HCT116 (cell line): Measurements from ENCODE around the gene PPM1A. TPM values are rescaled to one million over a fixed set of nuclear protein-coding genes. Genes with fewer than 3 reads are reported as not detected.

Experiments
- ATAC-seq: fragments of 200-7000 bp; cut with Tn5 transposase; 2 replicates; pipeline ENCODE4 v1.9.1; 2020; ENCODE audit warnings: mild to moderate bottlenecking, moderate library complexity
- BruUV-seq: library from RNA; stranded (reverse); fragments of 400-500 nt; replicated peaks from 2 replicates; lab custom pipeline; 2021; lab: Mats Ljungman, UMichigan
- CTCF ChIA-PET: fragments of 300-600 bp; sonication (Branson Sonifier 250); formaldehyde crosslinking; loops from one replicate; lab custom pipeline; 2021; ENCODE audit warnings: antibody characterized with exemption; lab: Charles Lee
- POLR2A ChIA-PET: fragments of 300-600, 350-600 bp; sonication (Branson Sonifier 250); formaldehyde crosslinking; loops from one replicate; lab custom pipeline; 2021; ENCODE audit warnings: antibody characterized with exemption; lab: Charles Lee
- RAD21 ChIA-PET, 2 experiments: fragments of 300-600 bp; sonication (Branson Sonifier 250); formaldehyde crosslinking; loops; one replicate each; lab custom pipeline; 2023; ENCODE audit warnings: low total read pairs in 2 of 2; ENCODE audit not compliant: uncharacterized antibody in 2 of 2, unreplicated experiment in 2 of 2, low non-redundant PET in 1 of 2; lab: Charles Lee
- DNase-seq: peaks from one replicate; pipeline ENCODE4 v3.0.0-alpha.2; 2010; ENCODE audit warnings: low read depth, low spot score
- H2AFZ ChIP-seq: fragments of 200-600 bp; shearing (Covaris generic), sonication (generic); 2 replicates; pipeline ENCODE4 v1.6.1; 2017; ENCODE audit warnings: low read depth, mixed run types, mixed read lengths, antibody characterized with exemption, low read length; ENCODE audit not compliant: poor library complexity, severe bottlenecking
- H3K27ac ChIP-seq: 2 replicates; pipeline ENCODE4 v1.5.1; 2012; ENCODE audit warnings: low read depth, low read length
- H3K27me3 ChIP-seq: fragments of 200-600 bp; sonication (generic); 2 replicates; pipeline ENCODE4 v1.6.1; 2016; ENCODE audit warnings: mixed run types, low read length, mixed read lengths; ENCODE audit not compliant: insufficient read depth
- H3K36me3 ChIP-seq, 2 experiments: fragments of 200-500 bp in 1 of 2; fragments of 200-600 bp in 1 of 2; sonication (Bioruptor generic) in 1 of 2; sonication (generic) in 1 of 2; 2 replicates each; pipeline versions ENCODE4 v1.5.1 to v1.6.1; 2014 to 2016; ENCODE audit warnings: low read length in 2 of 2, inconsistent platforms in 1 of 2, mixed read lengths in 1 of 2, mixed run types in 1 of 2; ENCODE audit not compliant: insufficient read depth in 2 of 2, control insufficient read depth in 1 of 2
- H3K4me1 ChIP-seq, 2 experiments: fragments of 200-600 bp in 1 of 2; sonication (generic) in 1 of 2; 2 replicates each; pipeline versions ENCODE4 v1.5.1 to v1.6.1; 2012 to 2017; ENCODE audit warnings: low read length in 2 of 2, inconsistent platforms in 1 of 2, mild to moderate bottlenecking in 1 of 2, mixed read lengths in 1 of 2, mixed run types in 1 of 2, moderate library complexity in 1 of 2; ENCODE audit not compliant: insufficient read depth in 2 of 2, control insufficient read depth in 1 of 2
- H3K4me2 ChIP-seq: fragments of 200-600 bp; sonication (generic); 2 replicates; pipeline ENCODE4 v1.6.1; 2017; ENCODE audit warnings: mixed run types, low read length, mixed read lengths
- H3K4me3 ChIP-seq, 2 experiments: fragments of 200-600 bp in 1 of 2; sonication (generic) in 1 of 2; replicated peaks in 1 of 2; 2 replicates each; pipeline ENCODE4 v1.5.1; 2011 to 2016; ENCODE audit warnings: low read length in 2 of 2, control low read depth in 1 of 2, low read depth in 1 of 2, mild to moderate bottlenecking in 1 of 2, mixed read lengths in 1 of 2, mixed run types in 1 of 2
- H3K79me2 ChIP-seq: fragments of 200-600 bp; sonication (generic); 2 replicates; pipeline ENCODE4 v1.6.1; 2017; ENCODE audit warnings: mild to moderate bottlenecking, mixed run types, low read length, moderate library complexity, mixed read lengths; ENCODE audit not compliant: insufficient read depth
- H3K9ac ChIP-seq: fragments of 200-600 bp; sonication (generic); 2 replicates; pipeline ENCODE4 v1.6.1; 2016; ENCODE audit warnings: low read length, mixed read lengths
- H3K9me2 ChIP-seq: fragments of 200-600 bp; sonication (generic), shearing (Covaris generic); 2 replicates; pipeline ENCODE4 v1.6.1; 2017; ENCODE audit warnings: mixed run types, mild to moderate bottlenecking, moderate library complexity; ENCODE audit not compliant: insufficient read depth
- H3K9me3 ChIP-seq, 2 experiments: fragments of 200-500 bp in 1 of 2; fragments of 200-600 bp in 1 of 2; sonication (Bioruptor generic) in 1 of 2; sonication (generic) in 1 of 2; 2 replicates each; pipeline ENCODE4 v1.6.1; 2014 to 2017; ENCODE audit warnings: low read length in 2 of 2, mixed read lengths in 2 of 2, inconsistent platforms in 1 of 2, low read depth in 1 of 2, mild to moderate bottlenecking in 1 of 2, mixed run types in 1 of 2, moderate library complexity in 1 of 2; ENCODE audit not compliant: control insufficient read depth in 1 of 2, insufficient read depth in 1 of 2
- H4K20me1 ChIP-seq: fragments of 200-600 bp; sonication (generic), shearing (Covaris generic); 2 replicates; pipeline ENCODE4 v1.6.1; 2017; ENCODE audit warnings: mixed run types, mild to moderate bottlenecking, moderate library complexity; ENCODE audit not compliant: insufficient read depth
- ATF3 ChIP-seq: IDR thresholded peaks from 2 replicates; pipeline ENCODE4 v1.6.1; 2012
- CBX3 ChIP-seq: IDR thresholded peaks from 2 replicates; pipeline ENCODE4 v1.6.1; 2012; ENCODE audit warnings: low read depth
- CEBPB ChIP-seq: IDR thresholded peaks from 2 replicates; pipeline ENCODE4 v1.6.1; 2012; ENCODE audit warnings: low read depth
- CTCF ChIP-seq, 3 experiments: fragments of 200-600 bp in 1 of 3; sonication (generic) in 1 of 3; IDR thresholded peaks in 2 of 3; conservative IDR thresholded peaks in 1 of 3; 2 replicates each; pipeline ENCODE4 v1.5.1; 2012 to 2017; ENCODE audit warnings: low read depth in 2 of 3, low read length in 2 of 3, antibody characterized with exemption in 1 of 3, borderline replicate concordance in 1 of 3, control low read depth in 1 of 3, mild to moderate bottlenecking in 1 of 3, mixed read lengths in 1 of 3, mixed run types in 1 of 3, moderate library complexity in 1 of 3; ENCODE audit not compliant: insufficient read depth in 1 of 3
- EGR1 ChIP-seq: IDR thresholded peaks from 2 replicates; pipeline ENCODE4 v1.6.1; 2012; ENCODE audit warnings: low read depth
- ELF1 ChIP-seq: IDR thresholded peaks from 2 replicates; pipeline ENCODE4 v1.6.1; 2012; ENCODE audit warnings: low read depth, borderline replicate concordance
- FOSL1 ChIP-seq: IDR thresholded peaks from 2 replicates; pipeline ENCODE4 v1.6.1; 2012; ENCODE audit warnings: low read depth
- REST ChIP-seq: IDR thresholded peaks from 2 replicates; pipeline ENCODE4 v1.6.1; 2012; ENCODE audit warnings: low read depth
- SIN3A ChIP-seq: IDR thresholded peaks from 2 replicates; pipeline ENCODE4 v1.6.1; 2012; ENCODE audit warnings: low read depth
- SP1 ChIP-seq: IDR thresholded peaks from 2 replicates; pipeline ENCODE4 v1.6.1; 2012; ENCODE audit warnings: low read depth
- SRF ChIP-seq: IDR thresholded peaks from 2 replicates; pipeline ENCODE4 v1.6.1; 2012; ENCODE audit warnings: low read depth
- ZBTB33 ChIP-seq: IDR thresholded peaks from 2 replicates; pipeline ENCODE4 v1.6.1; 2011; ENCODE audit warnings: mild to moderate bottlenecking, low read length, moderate library complexity; ENCODE audit not compliant: insufficient replicate concordance; ENCODE audit errors: extremely low read depth
- ZFX ChIP-seq: fragments of 450-650 bp; IDR thresholded peaks from 2 replicates; pipeline ENCODE4 v1.6.1; 2017
- ZNF274 ChIP-seq: fragments of 200-500 bp; sonication (Bioruptor generic); IDR thresholded peaks from 2 replicates; pipeline ENCODE4 v1.6.1; 2014; ENCODE audit warnings: mild to moderate bottlenecking, low read depth, low read length, inconsistent platforms
- intact Hi-C: fragments of 100-400 bp; cut with micrococcal nuclease; formaldehyde crosslinking; loops from 2 replicates; pipeline ENCODE4 v1.10.0; 2022
- total RNA-seq: library from RNA; stranded (reverse); gene quantifications from one replicate; pipeline ENCODE4 v1.2.1, GENCODE V29; 2021; ENCODE audit not compliant: unreplicated experiment

The PPM1A gene
- total RNA-seq, 1 experiment from 2014 or later = 32.8 TPM

GRCh38 chr14:60210703-60211102 lies 38.3 kb upstream of the PPM1A start (continued):
- TF ChIP-seq REST (no peak), CEBPB (no peak), ZFX (no peak)
- TF ChIP-seq, all 23 proteins: peak for 0

- ATAC-seq (no peak), DNase-seq (no peak)
- Histone ChIP-seq H3K27me3 (no peaks in the 10 kb centered on the region), H3K27ac (no peak overlapping the region), H3K36me3 (no peaks in the 10 kb centered on the region), H3K9me2 (no peaks in the 10 kb centered on the region), H3K9me3 (no peaks in the 10 kb centered on the region), H4K20me1 (no peaks in the 10 kb centered on the region), H3K4me1 (no peaks in the 10 kb centered on the region), H3K79me2 (no peaks in the 10 kb centered on the region), H3K4me3 (no peak overlapping the region), H2AFZ (no peak overlapping the region), H3K9ac (no peak overlapping the region), H3K4me2 (no peak overlapping the region)
- TF ChIP-seq CBX3 (no peak), ZNF274 (no peak), FOSL1 (no peak), ZBTB33 (no peak), ELF1 (no peak), CTCF (IDR thresholded peaks at IDR 0.05 in 2 of 3, conservative IDR thresholded peaks at IDR 0.05 in 1 of 3; ENCODE audit: borderline replicate concordance in 1 of 3, insufficient read depth in 1 of 3, low read depth in 2 of 3, low read length in 2 of 3) (no peak), EGR1 (no peak), SRF (no peak), SP1 (no peak), SIN3A (no peak), ATF3 (no peak)
- ChIA-PET POLR2A (no interaction called here), CTCF (no interaction called here), RAD21 (no interaction called here)
- intact Hi-C loops = no loop called here
- no TSS peak for BruUV-seq
Measured at GRCh38 chr14:60211153-60211552, 37.9 kb upstream of the PPM1A start.
